Activated CD8-positive, alpha-beta memory T cell treated with anti-CD3 and anti-CD28 coated beads for 1 hour (primary cell): Measurements from ENCODE around the gene ADGRG6.

Experiments
- DNase-seq, 2 donors: peaks; one replicate each; pipeline ENCODE4 v3.0.0-alpha.2; 2020; ENCODE audit warnings: low read depth in 1 of 2; ENCODE audit errors: extremely low read depth in 1 of 2

ADGRG6 gene

GRCh38 chr6:142474531-142475289, 172.9 kb downstream of the ADGRG6 start:
- no peak for DNase-seq

DNA sequence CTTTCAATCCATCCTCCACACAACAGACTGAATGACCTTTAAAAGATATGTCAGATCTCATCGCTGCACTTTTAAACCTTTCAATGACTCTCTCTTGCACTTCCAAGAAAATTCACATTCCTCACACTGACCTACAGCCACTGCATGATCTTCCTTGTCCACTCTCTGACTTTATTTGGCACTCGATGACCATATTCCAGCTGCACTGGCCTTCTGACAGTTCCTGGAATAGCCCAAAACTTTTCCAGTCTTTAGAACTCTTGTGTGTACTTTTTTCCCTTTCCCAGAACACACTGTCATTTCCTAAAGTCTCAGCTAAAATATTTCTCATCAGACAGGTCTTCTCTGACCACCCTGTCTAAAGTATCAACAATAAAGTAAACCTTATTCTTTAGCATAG, 174.6 kb downstream of the ADGRG6 start:
- no peak for DNase-seq

DNA sequence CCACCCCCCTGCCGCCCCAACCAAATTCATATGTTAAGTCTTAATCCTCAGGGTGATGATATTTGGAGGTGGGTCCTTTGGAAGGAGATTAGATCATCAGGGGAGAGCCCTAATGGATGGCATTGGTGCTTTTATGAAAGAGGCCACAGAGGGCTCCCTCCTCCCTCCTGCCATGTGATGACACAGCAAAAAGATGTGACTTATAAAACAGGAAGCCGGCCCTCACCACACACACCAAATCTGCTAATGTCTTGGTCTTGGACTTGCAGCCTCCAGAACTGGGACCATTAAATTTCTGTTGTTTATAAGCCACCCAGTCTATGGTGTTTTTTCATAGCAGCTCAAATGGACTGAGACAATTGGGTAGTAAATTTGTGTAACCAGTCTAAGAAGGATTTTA, 176.3 kb downstream of the ADGRG6 start:
- no peak for DNase-seq

DNA sequence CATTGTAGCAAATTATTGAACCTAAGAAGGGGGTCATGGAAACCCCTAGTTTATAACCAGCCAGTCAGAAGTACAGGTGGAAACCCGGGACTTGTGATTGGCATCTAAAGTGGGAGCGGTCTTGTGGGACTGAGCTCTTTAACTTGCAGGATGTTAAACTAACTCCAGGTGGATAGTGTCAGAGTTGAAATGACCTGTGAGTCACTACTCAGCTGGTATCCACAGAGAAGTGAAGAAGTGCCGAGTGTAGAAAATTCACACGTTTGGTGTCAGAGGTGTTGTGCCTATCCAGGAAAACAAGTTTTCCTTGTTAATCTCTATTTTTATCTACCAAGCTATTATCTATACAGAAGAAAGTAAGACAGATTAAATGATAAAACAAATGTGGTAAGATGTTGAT, 179.7 kb downstream of the ADGRG6 start:
- DNase-seq = no peak

DNA sequence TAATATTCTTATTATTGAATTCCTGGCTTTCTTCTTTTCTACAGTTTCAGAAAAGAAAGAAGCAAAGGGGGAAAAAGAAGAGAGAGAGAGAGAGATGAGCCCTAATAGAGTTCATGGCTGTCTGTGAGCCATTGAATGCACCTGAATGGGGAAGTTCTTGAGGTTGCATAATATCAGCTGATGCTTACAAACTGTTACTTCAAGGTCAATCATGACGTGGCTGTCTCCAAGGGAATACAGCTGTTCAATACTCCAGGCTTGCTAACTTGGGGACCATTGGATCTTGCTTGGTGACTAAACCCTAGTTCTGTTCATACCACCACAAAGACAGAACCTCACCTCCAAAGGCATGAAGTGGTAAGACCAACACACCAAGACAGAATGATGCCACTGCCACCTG, 180.4 kb downstream of the ADGRG6 start:
- DNase-seq = no peak

DNA sequence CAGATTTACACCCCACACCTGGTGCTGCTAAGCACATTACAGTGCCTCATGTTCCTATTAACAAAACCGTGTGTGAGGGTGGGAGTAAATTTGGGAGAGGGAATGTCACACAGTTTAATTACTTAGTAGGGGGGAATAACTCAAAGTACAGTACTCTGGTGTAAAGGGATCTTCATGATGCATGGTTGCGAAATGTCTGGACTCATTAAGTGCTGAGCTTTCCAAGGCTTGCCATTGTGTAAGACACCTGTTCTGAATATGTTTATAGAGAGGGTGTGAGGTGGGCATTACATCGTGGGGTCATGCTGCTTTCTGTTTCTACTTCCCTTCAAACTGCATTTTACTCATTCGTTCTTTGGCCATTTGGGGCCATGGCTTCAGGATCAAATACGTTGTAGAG, 181.2 kb downstream of the ADGRG6 start:
- no peak for DNase-seq

DNA sequence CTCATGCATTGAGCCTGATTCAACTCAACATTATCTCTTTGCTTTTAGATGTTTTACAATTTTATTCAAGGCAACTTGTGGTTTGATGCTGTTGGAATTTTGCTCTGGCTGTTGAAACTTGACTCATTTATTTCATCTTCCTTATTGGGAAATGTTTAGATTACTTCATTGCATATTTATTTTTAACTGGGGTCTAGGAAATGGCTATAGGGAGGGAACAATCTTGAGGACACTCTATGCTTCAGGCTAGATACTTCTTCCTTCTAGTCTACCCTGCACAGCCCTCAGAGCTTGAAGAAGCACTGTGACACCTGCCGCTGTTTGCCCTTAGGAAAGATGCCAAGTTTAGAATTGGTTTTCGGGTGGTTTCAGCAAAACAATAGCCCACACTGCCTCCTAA, 183.4 kb downstream of the ADGRG6 start:
- DNase-seq = no peak

DNA sequence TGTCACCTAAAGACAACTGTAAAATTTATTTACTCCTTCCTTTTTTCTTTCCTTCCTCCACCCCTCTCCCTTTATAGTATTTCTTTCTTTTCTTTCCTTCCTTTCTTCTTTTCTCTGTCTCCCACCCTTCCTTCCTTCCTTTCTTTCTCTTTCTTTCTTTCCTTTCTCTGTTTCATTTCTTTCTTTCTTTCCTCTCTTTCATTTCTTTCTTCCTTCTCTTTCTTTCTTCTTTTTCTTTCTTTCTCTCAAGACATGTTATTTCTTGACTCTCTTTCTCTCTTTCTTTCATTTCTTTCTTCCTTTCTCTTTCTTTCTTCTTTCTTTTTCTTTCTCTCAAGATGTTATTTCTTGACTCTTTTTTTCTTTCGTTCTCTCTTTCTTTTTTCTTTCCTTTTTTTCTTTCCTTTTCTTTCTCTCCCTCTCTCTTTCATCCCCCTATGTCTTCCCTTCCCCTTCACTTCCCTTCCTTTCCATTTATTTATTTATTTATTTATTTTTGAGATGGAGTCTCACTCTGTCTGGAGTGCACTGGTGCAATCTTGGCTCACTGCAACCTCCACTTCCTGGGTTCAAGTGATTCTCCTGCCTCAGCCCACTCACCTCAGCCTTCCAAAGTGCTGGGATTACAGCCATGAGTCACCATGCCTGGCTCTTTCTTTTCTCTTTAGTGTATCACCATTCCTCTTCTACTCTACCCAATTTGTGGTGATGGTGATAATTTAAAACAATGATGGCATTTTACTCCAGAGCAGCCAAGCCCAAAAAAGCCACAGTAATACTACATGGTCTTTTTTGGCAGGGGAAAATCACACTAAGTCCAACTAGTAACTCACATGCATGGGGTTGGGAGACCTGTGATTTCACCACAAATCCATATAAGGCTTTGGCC, 188.2 kb downstream of the ADGRG6 start:
- DNase-seq = no peak
